ENCODE results near the gene TTC34. TPM values are rescaled to one million over a fixed set of nuclear protein-coding genes. Genes with fewer than 3 reads are reported as not detected.

TTC34 gene
- total and polyA plus RNA-seq, 2 of the 4 experiments (the other 2 are of a cell fraction): under 0.01 to 0.09 TPM

DNA sequence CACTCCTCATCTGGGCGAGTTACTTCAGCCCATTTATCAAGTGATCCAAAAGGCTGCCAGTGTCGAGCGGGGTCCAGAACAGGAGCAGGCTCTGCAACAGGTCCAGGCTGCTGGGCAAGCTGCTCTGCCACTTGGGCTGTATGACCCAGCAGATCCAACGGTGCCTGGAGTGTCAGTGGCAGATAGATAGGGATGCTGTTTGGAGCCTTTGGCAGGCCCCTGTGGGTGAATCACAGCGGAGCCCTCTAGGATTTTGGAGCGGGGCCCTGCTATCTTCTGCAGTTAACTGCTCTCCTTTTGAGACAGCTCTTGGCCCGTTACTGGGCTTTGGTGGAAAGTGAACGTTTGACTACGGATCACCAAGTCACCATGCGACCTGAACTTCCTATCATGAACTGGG, 176.2 kb downstream of the TTC34 start:
- Histone ChIP-seq H3K14ac (replicated peaks; ENCODE audit: low read depth, low read length) (no peak overlapping the region), H3K4ac (ENCODE audit: low read depth, low read length) (no peak overlapping the region), H3K9me3 (ENCODE audit: control insufficient read depth, insufficient read depth, low read length) (no peaks in the 10 kb centered on the region), H3K27me3 (ENCODE audit: control insufficient read depth, insufficient read depth, low read length) (peaks cover 14% of the 10 kb centered on the region), H4K91ac (ENCODE audit: insufficient read depth, low read depth, low read length) (no peak overlapping the region), H2BK15ac (ENCODE audit: low read depth, low read length) (no peak overlapping the region), H2BK120ac (ENCODE audit: low read depth, low read length) (no peak overlapping the region), H2AK9ac (replicated peaks; ENCODE audit: low read depth, low read length, poor library complexity) (no peak overlapping the region), H4K5ac (ENCODE audit: low read depth, low read length) (no peak overlapping the region), H2AFZ (replicated peaks; ENCODE audit: low read length, poor library complexity) (no peak overlapping the region), H3K9ac (ENCODE audit: low read depth, low read length) (no peak overlapping the region), H3K18ac (ENCODE audit: low read depth, low read length) (no peak overlapping the region), H3K4me1 (ENCODE audit: control insufficient read depth, insufficient read depth, low read length) (no peaks in the 10 kb centered on the region), H3K56ac (ENCODE audit: extremely low read depth, insufficient read depth, low read length) (no peak overlapping the region), H3K23ac (ENCODE audit: low read depth, low read length) (no peak overlapping the region), H4K20me1 (ENCODE audit: insufficient read depth, low read length) (no peaks in the 10 kb centered on the region), H3K4me3 (ENCODE audit: insufficient read depth, low read depth, low read length) (no peak overlapping the region), H3K4me2 (ENCODE audit: low read depth, low read length) (no peak overlapping the region), H2BK5ac (ENCODE audit: low read depth, low read length, poor library complexity, severe bottlenecking) (no peak overlapping the region), H4K8ac (ENCODE audit: low read depth in 2 of 2, low read length in 2 of 2) (no peak overlapping the region), H3K27ac (ENCODE audit: insufficient read depth, low read length) (no peak overlapping the region), H3K36me3 (ENCODE audit: control insufficient read depth, insufficient read depth, low read length) (no peaks in the 10 kb centered on the region), H2AK5ac (ENCODE audit: low read depth, low read length) (no peak overlapping the region), H2BK20ac (ENCODE audit: low read depth, low read length) (no peak overlapping the region), H3K79me1 (ENCODE audit: low read depth in 1 of 2, low read length in 2 of 2) (no peaks in the 10 kb centered on the region), H3K9me1 (ENCODE audit: insufficient read depth, low read length) (no peaks in the 10 kb centered on the region)
- ChIA-PET CTCF (no interaction called here), POLR2A (ENCODE audit: unreplicated experiment) (no interaction called here)
- DNase-seq (no peak), ATAC-seq (ENCODE audit: low read depth) (no peak)
- BruUV-seq (replicated peaks): no TSS peak
- dilution Hi-C loops (cut with HindIII; ENCODE audit: low sequenced_read_pairs, unreplicated experiment) (no loop called here), intact Hi-C loops (cut with micrococcal nuclease) (no loop called here), in situ Hi-C loops (cut with MboI; ENCODE audit: low sequenced_read_pairs) (no loop called here)
- 13% methylated on average over 3 of the region's 10 CpGs; no CpG with 5 or more reads in 1 of the 2 experiments for WGBS, 2 experiments (ENCODE audit: extremely low coverage in 2 of 2, insufficient read length in 1 of 2)
- TF ChIP-seq, protein P1, sequence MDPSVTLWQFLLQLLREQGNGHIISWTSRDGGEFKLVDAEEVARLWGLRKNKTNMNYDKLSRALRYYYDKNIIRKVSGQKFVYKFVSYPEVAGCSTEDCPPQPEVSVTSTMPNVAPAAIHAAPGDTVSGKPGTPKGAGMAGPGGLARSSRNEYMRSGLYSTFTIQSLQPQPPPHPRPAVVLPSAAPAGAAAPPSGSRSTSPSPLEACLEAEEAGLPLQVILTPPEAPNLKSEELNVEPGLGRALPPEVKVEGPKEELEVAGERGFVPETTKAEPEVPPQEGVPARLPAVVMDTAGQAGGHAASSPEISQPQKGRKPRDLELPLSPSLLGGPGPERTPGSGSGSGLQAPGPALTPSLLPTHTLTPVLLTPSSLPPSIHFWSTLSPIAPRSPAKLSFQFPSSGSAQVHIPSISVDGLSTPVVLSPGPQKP (IDR thresholded peaks at IDR 0.05; ENCODE audit: borderline replicate concordance, low read depth, low read length): no peak
- no peak for TF ChIP-seq RFX5 (IDR thresholded peaks at IDR 0.05; ENCODE audit: low read depth, low read length)
- no peak for TF ChIP-seq SMC3 (IDR thresholded peaks at IDR 0.05; ENCODE audit: low read depth, low read length)
- no peak for TF ChIP-seq MAZ (IDR thresholded peaks at IDR 0.05; ENCODE audit: borderline replicate concordance, low read depth, low read length)
- TF ChIP-seq, protein P2, sequence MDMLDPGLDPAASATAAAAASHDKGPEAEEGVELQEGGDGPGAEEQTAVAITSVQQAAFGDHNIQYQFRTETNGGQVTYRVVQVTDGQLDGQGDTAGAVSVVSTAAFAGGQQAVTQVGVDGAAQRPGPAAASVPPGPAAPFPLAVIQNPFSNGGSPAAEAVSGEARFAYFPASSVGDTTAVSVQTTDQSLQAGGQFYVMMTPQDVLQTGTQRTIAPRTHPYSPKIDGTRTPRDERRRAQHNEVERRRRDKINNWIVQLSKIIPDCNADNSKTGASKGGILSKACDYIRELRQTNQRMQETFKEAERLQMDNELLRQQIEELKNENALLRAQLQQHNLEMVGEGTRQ (IDR thresholded peaks at IDR 0.05; ENCODE audit: low read depth, low read length): no peak
